LNCAP (cell line): ENCODE data around the gene TMEM50B.

Experiments
- TF ChIP-seq, protein P1 (sequence below): fragments of 450-650 bp; IDR thresholded peaks from 2 replicates; pipeline ENCODE4 v1.5.1; 2017; ENCODE audit warnings: mild to moderate bottlenecking

Gene TMEM50B

DNA sequence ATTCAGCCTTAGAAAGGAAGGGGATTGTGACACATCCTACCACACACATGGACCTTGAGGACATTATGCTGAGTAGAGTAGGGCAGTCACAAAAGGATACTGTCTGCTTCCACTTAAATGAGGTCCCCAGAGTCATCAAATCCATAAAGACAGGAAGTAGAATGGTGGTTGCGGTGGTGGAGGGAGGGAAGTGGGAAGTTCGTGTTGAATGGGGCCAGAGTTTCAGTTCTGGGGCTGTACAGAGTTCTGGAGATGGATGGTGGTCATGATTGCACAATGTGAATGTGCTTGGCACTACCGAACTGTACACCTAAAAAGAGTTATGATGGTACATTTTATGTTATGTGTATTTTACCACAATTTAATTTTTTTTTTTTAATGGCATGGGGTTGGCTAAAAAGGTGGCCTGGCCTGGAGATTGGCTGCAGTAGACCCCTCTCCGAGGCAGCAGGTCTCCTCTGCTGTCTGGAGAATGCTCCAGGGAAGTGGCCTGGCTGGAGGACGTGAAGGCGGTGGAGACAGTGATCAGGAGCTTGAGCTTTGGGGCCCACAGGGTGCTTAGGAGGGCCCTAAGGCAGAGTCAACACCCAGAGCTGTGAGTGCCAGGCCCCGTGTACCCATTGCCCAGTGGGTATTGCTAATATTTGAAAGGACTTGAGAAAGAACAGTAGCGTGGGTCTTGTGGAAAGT is 46.2 kb downstream of the TMEM50B start:
- TF ChIP-seq, protein P1, sequence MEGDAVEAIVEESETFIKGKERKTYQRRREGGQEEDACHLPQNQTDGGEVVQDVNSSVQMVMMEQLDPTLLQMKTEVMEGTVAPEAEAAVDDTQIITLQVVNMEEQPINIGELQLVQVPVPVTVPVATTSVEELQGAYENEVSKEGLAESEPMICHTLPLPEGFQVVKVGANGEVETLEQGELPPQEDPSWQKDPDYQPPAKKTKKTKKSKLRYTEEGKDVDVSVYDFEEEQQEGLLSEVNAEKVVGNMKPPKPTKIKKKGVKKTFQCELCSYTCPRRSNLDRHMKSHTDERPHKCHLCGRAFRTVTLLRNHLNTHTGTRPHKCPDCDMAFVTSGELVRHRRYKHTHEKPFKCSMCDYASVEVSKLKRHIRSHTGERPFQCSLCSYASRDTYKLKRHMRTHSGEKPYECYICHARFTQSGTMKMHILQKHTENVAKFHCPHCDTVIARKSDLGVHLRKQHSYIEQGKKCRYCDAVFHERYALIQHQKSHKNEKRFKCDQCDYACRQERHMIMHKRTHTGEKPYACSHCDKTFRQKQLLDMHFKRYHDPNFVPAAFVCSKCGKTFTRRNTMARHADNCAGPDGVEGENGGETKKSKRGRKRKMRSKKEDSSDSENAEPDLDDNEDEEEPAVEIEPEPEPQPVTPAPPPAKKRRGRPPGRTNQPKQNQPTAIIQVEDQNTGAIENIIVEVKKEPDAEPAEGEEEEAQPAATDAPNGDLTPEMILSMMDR, result no peak

DNA sequence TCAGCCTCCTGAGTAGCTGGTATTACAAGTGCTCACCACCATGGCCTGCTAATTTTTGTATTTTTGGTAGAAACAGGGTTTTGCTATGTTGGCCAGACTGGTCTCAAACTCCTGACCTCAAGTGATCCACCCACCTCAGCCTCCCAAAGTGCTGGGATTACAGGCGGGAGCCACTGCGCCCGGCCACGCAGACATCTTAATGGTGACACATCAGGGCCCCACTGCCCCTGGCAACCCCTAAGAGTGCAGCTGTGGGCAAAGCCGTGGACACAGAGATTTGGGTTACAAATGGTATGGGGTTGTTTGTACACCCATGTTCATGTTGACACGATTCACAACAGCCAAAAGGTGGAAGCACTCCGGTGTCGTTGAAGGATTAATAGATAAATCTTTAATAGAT is 46.8 kb downstream of the TMEM50B start:
- TF ChIP-seq, protein P1, result no peak

DNA sequence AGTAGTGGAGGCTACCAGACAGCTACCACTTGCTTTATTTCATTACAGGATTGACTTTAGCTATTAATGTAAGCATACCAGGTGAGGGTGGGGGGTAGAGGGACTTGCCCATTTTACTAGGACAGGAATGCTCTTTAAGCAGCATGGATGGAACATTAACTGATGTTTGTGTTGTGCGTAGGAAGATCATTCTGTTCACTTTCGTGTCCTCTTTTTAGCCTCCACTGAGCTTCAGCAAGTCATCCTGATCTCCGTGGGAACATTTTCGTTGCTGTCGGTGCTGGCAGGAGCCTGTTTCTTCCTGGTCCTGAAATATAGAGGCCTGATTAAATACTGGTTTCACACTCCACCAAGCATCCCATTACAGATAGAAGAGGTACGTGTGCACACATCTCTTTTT is 47.3 kb downstream of the TMEM50B start:
- TF ChIP-seq, protein P1, result no peak

DNA sequence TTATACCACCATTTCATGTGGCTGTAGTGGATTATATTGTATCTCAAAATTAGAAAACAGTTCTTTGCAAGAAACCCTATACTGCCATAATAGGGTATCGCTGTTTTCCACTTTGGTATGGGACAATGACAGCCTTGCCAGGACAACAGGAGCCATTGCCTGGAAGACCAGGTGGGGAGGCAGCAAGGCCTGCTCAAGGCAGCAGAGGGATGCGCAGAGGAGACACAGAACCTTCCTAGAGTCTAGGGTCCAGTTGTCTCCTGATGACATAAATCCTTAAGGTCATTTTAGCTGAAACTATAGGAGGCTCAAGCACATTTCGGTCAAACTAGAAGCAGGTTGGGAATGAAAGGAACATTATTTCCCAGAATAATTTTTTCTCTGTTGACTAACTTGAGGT is 48.9 kb downstream of the TMEM50B start:
- TF ChIP-seq, protein P1, result no peak

DNA sequence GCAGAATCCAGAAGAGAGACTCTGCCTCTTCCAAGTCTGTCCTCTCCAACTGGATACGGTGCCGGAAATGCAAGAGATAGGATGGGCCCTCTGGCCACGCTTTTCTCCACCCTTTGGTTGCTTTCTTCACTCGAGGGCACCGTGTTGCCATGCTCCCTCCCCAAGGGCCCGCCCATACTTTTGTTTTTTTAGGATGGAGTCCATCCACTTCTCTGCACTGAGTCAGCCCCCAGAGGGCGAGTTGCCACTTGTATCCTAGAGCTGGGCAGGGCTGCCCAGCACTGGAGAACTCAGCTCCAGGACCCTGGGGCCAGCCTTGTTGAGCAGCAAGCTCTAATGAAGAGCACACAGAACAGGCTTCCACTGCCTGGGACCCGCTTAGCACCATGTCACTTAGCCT is 51.1 kb downstream of the TMEM50B start:
- TF ChIP-seq, protein P1, result no peak

DNA sequence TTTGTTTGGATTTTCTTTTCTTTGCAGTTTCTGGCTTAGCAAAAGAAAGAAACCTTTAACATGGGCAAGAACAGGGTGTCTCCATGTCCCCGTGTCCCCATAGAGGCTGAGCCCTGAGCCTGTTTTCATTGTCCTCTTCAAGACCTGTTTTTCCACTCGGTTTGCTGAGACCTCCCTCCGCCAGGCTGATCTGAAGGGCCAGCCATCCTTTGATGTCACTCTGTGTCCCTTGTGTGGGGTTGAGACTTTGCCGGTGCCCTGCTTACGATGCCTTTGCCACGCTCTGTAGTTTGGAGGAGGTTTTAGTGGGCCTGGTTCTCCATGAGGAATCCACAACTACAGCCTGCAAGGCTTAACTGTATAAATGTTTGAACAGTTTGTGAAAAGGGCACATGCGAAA is 52.7 kb downstream of the TMEM50B start:
- TF ChIP-seq, protein P1, result no peak

DNA sequence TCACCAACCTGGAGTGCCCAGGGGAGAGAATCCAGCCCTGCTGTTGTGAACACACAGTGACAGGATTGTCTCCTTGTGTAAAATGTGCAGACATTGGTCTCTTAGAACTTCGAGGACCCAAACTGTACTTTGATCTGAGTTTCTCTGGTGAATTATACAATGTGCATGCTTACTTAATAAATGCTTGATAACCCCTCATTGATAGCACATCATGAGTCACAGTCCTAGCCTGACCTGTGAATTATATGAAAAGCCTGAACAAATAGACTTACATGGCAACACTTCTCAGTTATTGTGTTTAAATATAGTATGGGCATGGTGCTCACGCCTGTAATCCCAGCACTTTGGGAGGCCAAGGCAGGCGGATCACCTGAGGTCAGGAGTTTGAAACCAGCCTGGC is 53.9 kb downstream of the TMEM50B start:
- TF ChIP-seq, protein P1, result no peak

DNA sequence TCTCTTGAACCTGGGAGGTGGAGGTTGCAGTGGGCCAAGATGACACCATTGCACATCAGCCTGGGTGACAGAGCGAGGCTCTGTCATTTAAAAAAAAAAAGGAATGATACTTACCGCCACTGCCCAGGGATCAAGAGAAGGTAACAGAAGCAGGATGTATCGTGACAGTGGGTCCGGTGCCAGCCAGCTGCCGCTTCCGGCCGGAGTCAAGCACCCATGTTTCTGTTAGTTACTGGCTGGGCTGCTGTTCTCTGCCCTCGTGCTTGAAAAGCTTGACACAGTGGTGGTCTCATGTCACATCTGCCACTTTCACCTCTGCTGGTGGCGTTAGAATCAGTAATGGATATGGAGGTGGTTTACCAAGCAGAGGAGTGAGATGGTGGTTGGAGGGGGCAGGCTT is 55.6 kb downstream of the TMEM50B start:
- TF ChIP-seq, protein P1, result no peak
